ENCODE results near the gene NQO2. TPM values are rescaled to one million over a fixed set of nuclear protein-coding genes. Genes with fewer than 3 reads are reported as not detected.

The NQO2 gene
- total and polyA plus RNA-seq, 2 of the 13 experiments (the other 11 are each of a cell fraction or from before 2014, with no cell fraction given), result 32.2 to 56.5 TPM

- no peak; the same call in 1 of the 2 replicates for TF ChIP-seq RORA (CRISPR knock-in tag; IDR thresholded peaks at IDR 0.05)
- TF ChIP-seq MAFF (IDR thresholded peaks at IDR 0.05; ENCODE audit: low read depth, low read length), result no peak
- peak; percentile 64 for TF ChIP-seq KAT8 (CRISPR knock-in tag; IDR thresholded peaks at IDR 0.05)
- TF ChIP-seq ZNF564 (CRISPR knock-in tag; IDR thresholded peaks at IDR 0.05), result no peak
- TF ChIP-seq ZNF674 (CRISPR knock-in tag; IDR thresholded peaks at IDR 0.05; ENCODE audit: low read depth), result no peak
- peak; percentile 15 for TF ChIP-seq CBX1 (IDR thresholded peaks at IDR 0.05; ENCODE audit: low read depth)
- TF ChIP-seq MXI1 (IDR thresholded peaks at IDR 0.05; ENCODE audit: borderline replicate concordance, low read depth, low read length), result peak; percentile 97
- no peak for TF ChIP-seq ZNF17 (CRISPR knock-in tag; IDR thresholded peaks at IDR 0.05)
- TF ChIP-seq SRY (CRISPR knock-in tag; IDR thresholded peaks at IDR 0.05), result peak; percentile 80; the same call in 1 of the 2 replicates
- TF ChIP-seq TEAD3 (CRISPR knock-in tag; optimal IDR thresholded peaks at IDR 0.05; ENCODE audit: borderline replicate concordance), result peak; percentile 58
- TF ChIP-seq, protein P1, sequence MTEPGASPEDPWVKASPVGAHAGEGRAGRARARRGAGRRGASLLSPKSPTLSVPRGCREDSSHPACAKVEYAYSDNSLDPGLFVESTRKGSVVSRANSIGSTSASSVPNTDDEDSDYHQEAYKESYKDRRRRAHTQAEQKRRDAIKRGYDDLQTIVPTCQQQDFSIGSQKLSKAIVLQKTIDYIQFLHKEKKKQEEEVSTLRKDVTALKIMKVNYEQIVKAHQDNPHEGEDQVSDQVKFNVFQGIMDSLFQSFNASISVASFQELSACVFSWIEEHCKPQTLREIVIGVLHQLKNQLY (CRISPR knock-in tag; IDR thresholded peaks at IDR 0.05), result no peak; the same call in 1 of the 2 replicates
- TF ChIP-seq RBM22 (optimal IDR thresholded peaks at IDR 0.05; ENCODE audit: low read length), result peak; percentile 99
- TF ChIP-seq, protein P2, sequence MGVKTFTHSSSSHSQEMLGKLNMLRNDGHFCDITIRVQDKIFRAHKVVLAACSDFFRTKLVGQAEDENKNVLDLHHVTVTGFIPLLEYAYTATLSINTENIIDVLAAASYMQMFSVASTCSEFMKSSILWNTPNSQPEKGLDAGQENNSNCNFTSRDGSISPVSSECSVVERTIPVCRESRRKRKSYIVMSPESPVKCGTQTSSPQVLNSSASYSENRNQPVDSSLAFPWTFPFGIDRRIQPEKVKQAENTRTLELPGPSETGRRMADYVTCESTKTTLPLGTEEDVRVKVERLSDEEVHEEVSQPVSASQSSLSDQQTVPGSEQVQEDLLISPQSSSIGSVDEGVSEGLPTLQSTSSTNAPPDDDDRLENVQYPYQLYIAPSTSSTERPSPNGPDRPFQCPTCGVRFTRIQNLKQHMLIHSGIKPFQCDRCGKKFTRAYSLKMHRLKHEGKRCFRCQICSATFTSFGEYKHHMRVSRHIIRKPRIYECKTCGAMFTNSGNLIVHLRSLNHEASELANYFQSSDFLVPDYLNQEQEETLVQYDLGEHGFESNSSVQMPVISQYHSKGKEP (CRISPR knock-in tag; IDR thresholded peaks at IDR 0.05), result peak; percentile 80
- TF ChIP-seq, protein P3, sequence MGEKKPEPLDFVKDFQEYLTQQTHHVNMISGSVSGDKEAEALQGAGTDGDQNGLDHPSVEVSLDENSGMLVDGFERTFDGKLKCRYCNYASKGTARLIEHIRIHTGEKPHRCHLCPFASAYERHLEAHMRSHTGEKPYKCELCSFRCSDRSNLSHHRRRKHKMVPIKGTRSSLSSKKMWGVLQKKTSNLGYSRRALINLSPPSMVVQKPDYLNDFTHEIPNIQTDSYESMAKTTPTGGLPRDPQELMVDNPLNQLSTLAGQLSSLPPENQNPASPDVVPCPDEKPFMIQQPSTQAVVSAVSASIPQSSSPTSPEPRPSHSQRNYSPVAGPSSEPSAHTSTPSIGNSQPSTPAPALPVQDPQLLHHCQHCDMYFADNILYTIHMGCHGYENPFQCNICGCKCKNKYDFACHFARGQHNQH (CRISPR knock-in tag; IDR thresholded peaks at IDR 0.05), result peak; percentile 62; the same call in 1 of the 2 replicates
- TF ChIP-seq ZNF558 (CRISPR knock-in tag; IDR thresholded peaks at IDR 0.05; ENCODE audit: borderline replicate concordance), result 0 out of 2 replicates have a peak, but pooled peaks have one; percentile 8
- no peak for TF ChIP-seq KDM6A (CRISPR knock-in tag; IDR thresholded peaks at IDR 0.05; ENCODE audit: low read depth)
- TF ChIP-seq SNAPC2 (CRISPR knock-in tag; IDR thresholded peaks at IDR 0.05), result peak; percentile 96; the same call in 1 of the 2 replicates
- no peak for TF ChIP-seq FOXO4 (CRISPR knock-in tag; conservative IDR thresholded peaks at IDR 0.05)
- no peak for TF ChIP-seq NCOA1 (CRISPR knock-in tag; IDR thresholded peaks at IDR 0.05)
- TF ChIP-seq NCOR1 (IDR thresholded peaks at IDR 0.05; ENCODE audit: borderline replicate concordance, low read length), result peak; percentile 40; the same call in 1 of the 2 replicates
- TF ChIP-seq ZNF724P (CRISPR knock-in tag; IDR thresholded peaks at IDR 0.05; ENCODE audit: borderline replicate concordance), result 0 out of 2 replicates have a peak, but pooled peaks have one; percentile 43
- TF ChIP-seq, protein P4, sequence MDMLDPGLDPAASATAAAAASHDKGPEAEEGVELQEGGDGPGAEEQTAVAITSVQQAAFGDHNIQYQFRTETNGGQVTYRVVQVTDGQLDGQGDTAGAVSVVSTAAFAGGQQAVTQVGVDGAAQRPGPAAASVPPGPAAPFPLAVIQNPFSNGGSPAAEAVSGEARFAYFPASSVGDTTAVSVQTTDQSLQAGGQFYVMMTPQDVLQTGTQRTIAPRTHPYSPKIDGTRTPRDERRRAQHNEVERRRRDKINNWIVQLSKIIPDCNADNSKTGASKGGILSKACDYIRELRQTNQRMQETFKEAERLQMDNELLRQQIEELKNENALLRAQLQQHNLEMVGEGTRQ (IDR thresholded peaks at IDR 0.05; ENCODE audit: low read depth, low read length), result no peak
- TF ChIP-seq, protein P4 (CRISPR knock-in tag; IDR thresholded peaks at IDR 0.05; ENCODE audit: borderline replicate concordance), result peak; percentile 87; the same call in 1 of the 2 replicates
These were observed 10.1 kb upstream of the NQO2 start (continued) for GRCh38 chr6:2989332-2990247.
